ENCODE data around the gene SLX4IP.
A peak's percentile ranks its signal among the peaks of the same experiment; 100 is the strongest.

SLX4IP gene

GRCh38 chr20:10538768-10539167 is 103.7 kb downstream of the SLX4IP start:
- Histone ChIP-seq H3K36me3 (ENCODE audit: control insufficient read depth, insufficient read depth, low read length) (no peaks in the 10 kb centered on the region), H3K9me3 (ENCODE audit: control insufficient read depth, insufficient read depth, low read length) (no peaks in the 10 kb centered on the region), H3K4me3 (ENCODE audit: low read depth, low read length) (no peak overlapping the region), H3K27ac (ENCODE audit: low read depth, low read length) (no peak overlapping the region), H3K9ac (ENCODE audit: low read depth, low read length) (no peak overlapping the region), H3K27me3 (ENCODE audit: control insufficient read depth, insufficient read depth, low read length) (no peaks in the 10 kb centered on the region), H3K4me1 (ENCODE audit: control insufficient read depth, insufficient read depth, low read length) (peaks cover 26% of the 10 kb centered on the region)

GRCh38 chr20:10539818-10540553 is 104.9 kb downstream of the SLX4IP start:
- Histone ChIP-seq H3K27me3 (ENCODE audit: control insufficient read depth, insufficient read depth, low read length) (no peaks in the 10 kb centered on the region), H3K9me3 (ENCODE audit: control insufficient read depth, insufficient read depth, low read length) (no peaks in the 10 kb centered on the region), H3K4me3 (ENCODE audit: low read depth, low read length) (no peak overlapping the region), H3K27ac (ENCODE audit: low read depth, low read length) (no peak overlapping the region), H3K4me1 (ENCODE audit: control insufficient read depth, insufficient read depth, low read length) (peaks cover 26% of the 10 kb centered on the region), H3K36me3 (ENCODE audit: control insufficient read depth, insufficient read depth, low read length) (no peaks in the 10 kb centered on the region), H3K9ac (ENCODE audit: low read depth, low read length) (no peak overlapping the region)

GRCh38 chr20:10540636-10541493 is 105.8 kb downstream of the SLX4IP start:
- no peaks in the 10 kb centered on the region for H3K36me3 ChIP-seq (ENCODE audit: control insufficient read depth, insufficient read depth, low read length)
- no peaks in the 10 kb centered on the region for H3K27me3 ChIP-seq (ENCODE audit: control insufficient read depth, insufficient read depth, low read length)
- H3K9me3 ChIP-seq (ENCODE audit: control insufficient read depth, insufficient read depth, low read length) = no peaks in the 10 kb centered on the region
- peaks cover 26% of the 10 kb centered on the region for H3K4me1 ChIP-seq (ENCODE audit: control insufficient read depth, insufficient read depth, low read length)
- peak overlapping the region; percentile 4 for H3K27ac ChIP-seq (ENCODE audit: low read depth, low read length)
- H3K4me3 ChIP-seq (ENCODE audit: low read depth, low read length) = no peak overlapping the region
- no peak overlapping the region for H3K9ac ChIP-seq (ENCODE audit: low read depth, low read length)

- no peak overlapping the region for H3K4me3 ChIP-seq (ENCODE audit: low read depth, low read length)
- H3K27ac ChIP-seq (ENCODE audit: low read depth, low read length) = no peak overlapping the region
- no peak overlapping the region for H3K9ac ChIP-seq (ENCODE audit: low read depth, low read length)
These were observed 106.7 kb downstream of the SLX4IP start for GRCh38 chr20:10541668-10542411.

GRCh38 chr20:10542442-10542841 is 107.3 kb downstream of the SLX4IP start:
- no peaks in the 10 kb centered on the region for H3K27me3 ChIP-seq (ENCODE audit: control insufficient read depth, insufficient read depth, low read length)
- no peaks in the 10 kb centered on the region for H3K36me3 ChIP-seq (ENCODE audit: control insufficient read depth, insufficient read depth, low read length)
- H3K9me3 ChIP-seq (ENCODE audit: control insufficient read depth, insufficient read depth, low read length) = no peaks in the 10 kb centered on the region
- H3K4me1 ChIP-seq (ENCODE audit: control insufficient read depth, insufficient read depth, low read length) = peaks cover 26% of the 10 kb centered on the region
- H3K9ac ChIP-seq (ENCODE audit: low read depth, low read length) = no peak overlapping the region
- no peak overlapping the region for H3K27ac ChIP-seq (ENCODE audit: low read depth, low read length)
- no peak overlapping the region for H3K4me3 ChIP-seq (ENCODE audit: low read depth, low read length)

More at GRCh38 chr20:10541668-10542411, 106.7 kb downstream of the SLX4IP start:
- Histone ChIP-seq H3K9me3 (ENCODE audit: control insufficient read depth, insufficient read depth, low read length) (no peaks in the 10 kb centered on the region), H3K36me3 (ENCODE audit: control insufficient read depth, insufficient read depth, low read length) (no peaks in the 10 kb centered on the region), H3K27me3 (ENCODE audit: control insufficient read depth, insufficient read depth, low read length) (no peaks in the 10 kb centered on the region), H3K4me1 (ENCODE audit: control insufficient read depth, insufficient read depth, low read length) (peaks cover 26% of the 10 kb centered on the region)

- H3K27me3 ChIP-seq (ENCODE audit: control insufficient read depth, insufficient read depth, low read length) = no peaks in the 10 kb centered on the region
- no peak overlapping the region for H3K9ac ChIP-seq (ENCODE audit: low read depth, low read length)
- H3K9me3 ChIP-seq (ENCODE audit: control insufficient read depth, insufficient read depth, low read length) = no peaks in the 10 kb centered on the region
- H3K4me1 ChIP-seq (ENCODE audit: control insufficient read depth, insufficient read depth, low read length) = peaks cover 26% of the 10 kb centered on the region
- no peak overlapping the region for H3K27ac ChIP-seq (ENCODE audit: low read depth, low read length)
- H3K36me3 ChIP-seq (ENCODE audit: control insufficient read depth, insufficient read depth, low read length) = no peaks in the 10 kb centered on the region
- H3K4me3 ChIP-seq (ENCODE audit: low read depth, low read length) = no peak overlapping the region
These were observed 108.4 kb downstream of the SLX4IP start for GRCh38 chr20:10543480-10543879.

- no peak overlapping the region for H3K9ac ChIP-seq (ENCODE audit: low read depth, low read length)
- no peak overlapping the region for H3K4me3 ChIP-seq (ENCODE audit: low read depth, low read length)
- peaks cover 31% of the 10 kb centered on the region for H3K4me1 ChIP-seq (ENCODE audit: control insufficient read depth, insufficient read depth, low read length)
- no peaks in the 10 kb centered on the region for H3K9me3 ChIP-seq (ENCODE audit: control insufficient read depth, insufficient read depth, low read length)
- no peak overlapping the region for H3K27ac ChIP-seq (ENCODE audit: low read depth, low read length)
- no peaks in the 10 kb centered on the region for H3K27me3 ChIP-seq (ENCODE audit: control insufficient read depth, insufficient read depth, low read length)
- no peaks in the 10 kb centered on the region for H3K36me3 ChIP-seq (ENCODE audit: control insufficient read depth, insufficient read depth, low read length)
These were observed 112.4 kb downstream of the SLX4IP start for GRCh38 chr20:10547276-10548114.

- Histone ChIP-seq H3K36me3 (ENCODE audit: control insufficient read depth, insufficient read depth, low read length) (no peaks in the 10 kb centered on the region), H3K27ac (ENCODE audit: low read depth, low read length) (no peak overlapping the region), H3K9ac (ENCODE audit: low read depth, low read length) (no peak overlapping the region), H3K27me3 (ENCODE audit: control insufficient read depth, insufficient read depth, low read length) (no peaks in the 10 kb centered on the region), H3K4me1 (ENCODE audit: control insufficient read depth, insufficient read depth, low read length) (peaks cover 41% of the 10 kb centered on the region), H3K9me3 (ENCODE audit: control insufficient read depth, insufficient read depth, low read length) (no peaks in the 10 kb centered on the region), H3K4me3 (ENCODE audit: low read depth, low read length) (no peak overlapping the region)
These were observed 114.4 kb downstream of the SLX4IP start for GRCh38 chr20:10549511-10549910.

GRCh38 chr20:10550204-10551118 is 115.4 kb downstream of the SLX4IP start:
- no peaks in the 10 kb centered on the region for H3K36me3 ChIP-seq (ENCODE audit: control insufficient read depth, insufficient read depth, low read length)

More at GRCh38 chr20:10550204-10551118, 115.4 kb downstream of the SLX4IP start:
- Histone ChIP-seq H3K27me3 (ENCODE audit: control insufficient read depth, insufficient read depth, low read length) (no peaks in the 10 kb centered on the region), H3K4me1 (ENCODE audit: control insufficient read depth, insufficient read depth, low read length) (peaks cover 41% of the 10 kb centered on the region), H3K9ac (ENCODE audit: low read depth, low read length) (no peak overlapping the region), H3K27ac (ENCODE audit: low read depth, low read length) (no peak overlapping the region), H3K4me3 (ENCODE audit: low read depth, low read length) (no peak overlapping the region), H3K9me3 (ENCODE audit: control insufficient read depth, insufficient read depth, low read length) (no peaks in the 10 kb centered on the region)
